Neural cell (in vitro differentiated cells): Measurements from ENCODE around the gene SH3RF3.

Experiments
- POLR2AphosphoS5 ChIP-seq: IDR thresholded peaks from 2 replicates; pipeline ENCODE4 v1.6.1; 2012
- TF ChIP-seq, protein P1 (sequence below): fragments of 450-650 bp; IDR thresholded peaks from 2 replicates; pipeline ENCODE4 v1.5.1; 2014; ENCODE audit warnings: antibody characterized with exemption, mild to moderate bottlenecking, moderate library complexity; ENCODE audit not compliant: poor library complexity, severe bottlenecking

DNA sequence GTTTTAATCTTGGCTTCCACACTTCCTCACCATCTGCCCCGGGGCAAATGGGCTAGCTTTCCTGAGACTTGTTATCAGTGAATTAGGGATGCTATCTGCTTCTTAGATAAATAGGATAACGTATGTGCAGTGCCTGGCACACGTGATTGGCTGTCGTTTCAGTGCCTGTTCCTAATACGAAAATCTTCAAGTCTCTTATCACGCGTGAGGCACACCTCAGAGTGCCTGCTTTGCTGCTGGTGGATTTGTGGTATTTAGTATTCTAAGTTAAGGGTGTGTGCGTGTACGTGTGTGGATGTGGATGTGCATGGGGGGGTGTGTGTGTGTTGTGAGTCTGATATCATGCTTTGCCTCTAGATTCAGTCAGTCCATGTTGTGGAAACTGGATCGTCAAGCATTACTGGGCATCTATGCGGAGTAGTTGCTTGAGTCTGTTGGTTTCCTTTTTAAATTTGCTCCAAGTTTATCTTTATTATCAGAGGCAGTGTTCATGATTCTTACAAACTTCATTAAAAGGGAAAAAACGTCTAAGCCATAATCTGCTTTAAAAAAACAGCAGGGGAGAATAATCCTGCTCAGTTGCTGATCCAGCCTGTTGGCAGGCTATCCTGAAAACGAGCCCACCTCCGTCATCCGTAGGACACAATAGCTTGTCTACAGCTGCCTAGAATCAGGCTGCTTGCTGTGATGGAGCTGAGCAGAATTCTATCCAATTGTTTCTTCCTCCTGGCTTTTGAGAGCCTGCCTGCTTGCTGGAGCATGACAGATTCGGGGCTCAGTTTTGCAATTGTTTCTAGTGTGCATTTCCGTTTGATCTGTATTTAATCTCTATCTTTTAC lies 6.6 kb downstream of the SH3RF3 start:
- TF ChIP-seq, protein P1, sequence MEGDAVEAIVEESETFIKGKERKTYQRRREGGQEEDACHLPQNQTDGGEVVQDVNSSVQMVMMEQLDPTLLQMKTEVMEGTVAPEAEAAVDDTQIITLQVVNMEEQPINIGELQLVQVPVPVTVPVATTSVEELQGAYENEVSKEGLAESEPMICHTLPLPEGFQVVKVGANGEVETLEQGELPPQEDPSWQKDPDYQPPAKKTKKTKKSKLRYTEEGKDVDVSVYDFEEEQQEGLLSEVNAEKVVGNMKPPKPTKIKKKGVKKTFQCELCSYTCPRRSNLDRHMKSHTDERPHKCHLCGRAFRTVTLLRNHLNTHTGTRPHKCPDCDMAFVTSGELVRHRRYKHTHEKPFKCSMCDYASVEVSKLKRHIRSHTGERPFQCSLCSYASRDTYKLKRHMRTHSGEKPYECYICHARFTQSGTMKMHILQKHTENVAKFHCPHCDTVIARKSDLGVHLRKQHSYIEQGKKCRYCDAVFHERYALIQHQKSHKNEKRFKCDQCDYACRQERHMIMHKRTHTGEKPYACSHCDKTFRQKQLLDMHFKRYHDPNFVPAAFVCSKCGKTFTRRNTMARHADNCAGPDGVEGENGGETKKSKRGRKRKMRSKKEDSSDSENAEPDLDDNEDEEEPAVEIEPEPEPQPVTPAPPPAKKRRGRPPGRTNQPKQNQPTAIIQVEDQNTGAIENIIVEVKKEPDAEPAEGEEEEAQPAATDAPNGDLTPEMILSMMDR, result no peak
- no peak for TF ChIP-seq POLR2AphosphoS5
